H9 (cell line): ENCODE data around the gene CD151. TPM values are rescaled to one million over a fixed set of nuclear protein-coding genes. Genes with fewer than 3 reads are reported as not detected.
A peak's percentile ranks its signal among the peaks of the same experiment; 100 is the strongest.

Source experiments
- DNase-seq: peaks from one replicate; pipeline ENCODE4 v3.0.0-alpha.2; 2017
- H2AFZ ChIP-seq: one replicate; pipeline ENCODE4 v1.6.1; 2013; ENCODE audit warnings: mild to moderate bottlenecking, low read length, control low read depth, moderate library complexity
- H2AK5ac ChIP-seq: 2 replicates; pipeline ENCODE4 v1.6.1; 2013; ENCODE audit warnings: low read length, control low read depth, mixed read lengths; ENCODE audit not compliant: insufficient read length
- H2BK120ac ChIP-seq: one replicate; pipeline ENCODE4 v1.6.1; 2013; ENCODE audit warnings: low read depth, mild to moderate bottlenecking, low read length, control low read depth, inconsistent platforms; ENCODE audit not compliant: poor library complexity, severe bottlenecking
- H2BK12ac ChIP-seq: 2 replicates; pipeline ENCODE4 v1.6.1; 2013; ENCODE audit warnings: low read length, control low read depth, mixed read lengths, low read depth; ENCODE audit not compliant: insufficient read length
- H2BK15ac ChIP-seq: 2 replicates; pipeline ENCODE4 v1.6.1; 2013; ENCODE audit warnings: low read depth, low read length, control low read depth
- H2BK20ac ChIP-seq: one replicate; pipeline ENCODE4 v1.6.1; 2013; ENCODE audit warnings: low read depth, mild to moderate bottlenecking, low read length, control low read depth, inconsistent platforms; ENCODE audit not compliant: poor library complexity, severe bottlenecking
- H2BK5ac ChIP-seq: 2 replicates; pipeline ENCODE4 v1.6.1; 2013; ENCODE audit warnings: low read length, control low read depth, mixed read lengths; ENCODE audit not compliant: insufficient read length
- H3K14ac ChIP-seq: 2 replicates; pipeline ENCODE4 v1.6.1; 2013; ENCODE audit warnings: low read length, control low read depth; ENCODE audit not compliant: insufficient read depth
- H3K18ac ChIP-seq: 2 replicates; pipeline ENCODE4 v1.6.1; 2013; ENCODE audit warnings: low read depth, mild to moderate bottlenecking, mixed read lengths, low read length, control low read depth; ENCODE audit not compliant: insufficient read length
- H3K23ac ChIP-seq: 2 replicates; pipeline ENCODE4 v1.6.1; 2013; ENCODE audit warnings: low read length, control low read depth, mixed read lengths, low read depth; ENCODE audit not compliant: insufficient read length
- H3K23me2 ChIP-seq: 2 replicates; pipeline ENCODE4 v1.6.1; 2013; ENCODE audit warnings: low read depth, mild to moderate bottlenecking, mixed read lengths, low read length, control low read depth; ENCODE audit not compliant: insufficient read length, poor library complexity, severe bottlenecking
- H3K27ac ChIP-seq: 2 replicates; pipeline ENCODE4 v1.5.1; 2013; ENCODE audit warnings: low read length, control low read depth, mixed read lengths, low read depth; ENCODE audit not compliant: insufficient read length
- H3K27me3 ChIP-seq: 2 replicates; pipeline ENCODE4 v1.6.1; 2013; ENCODE audit warnings: low read length, control low read depth, inconsistent platforms; ENCODE audit not compliant: insufficient read depth
- H3K4ac ChIP-seq: 2 replicates; pipeline ENCODE4 v1.6.1; 2013; ENCODE audit warnings: low read depth, mild to moderate bottlenecking, control low read depth, inconsistent platforms, low read length, moderate library complexity
- H3K4me1 ChIP-seq: 2 replicates; pipeline ENCODE4 v1.6.1; 2013; ENCODE audit warnings: low read length, control low read depth, inconsistent platforms; ENCODE audit not compliant: insufficient read depth
- H3K4me2 ChIP-seq: 2 replicates; pipeline ENCODE4 v1.6.1; 2013; ENCODE audit warnings: low read length, control low read depth, mixed read lengths; ENCODE audit not compliant: insufficient read length, insufficient read depth
- H3K56ac ChIP-seq: 2 replicates; pipeline ENCODE4 v1.6.1; 2013; ENCODE audit warnings: low read depth, mild to moderate bottlenecking, mixed read lengths, low read length, control low read depth; ENCODE audit not compliant: insufficient read length
- H3K79me1 ChIP-seq: 2 replicates; pipeline ENCODE4 v1.6.1; 2013; ENCODE audit warnings: low read depth, mild to moderate bottlenecking, moderate library complexity, low read length, control low read depth, inconsistent platforms; ENCODE audit not compliant: insufficient read depth, poor library complexity, severe bottlenecking
- H3K79me2 ChIP-seq: 2 replicates; pipeline ENCODE4 v1.6.1; 2013; ENCODE audit warnings: low read length, control low read depth, inconsistent platforms; ENCODE audit not compliant: insufficient read depth
- H3K9ac ChIP-seq: 2 replicates; pipeline ENCODE4 v1.6.1; 2013; ENCODE audit warnings: low read length, control low read depth, mixed read lengths; ENCODE audit not compliant: insufficient read length; ENCODE audit errors: extremely low read depth
- H3K9me3 ChIP-seq: one replicate; pipeline ENCODE4 v1.6.1; 2013; ENCODE audit warnings: low read depth, low read length, inconsistent platforms; ENCODE audit not compliant: control insufficient read depth
- H3T11ph ChIP-seq: one replicate; pipeline ENCODE4 v1.6.1; 2013; ENCODE audit warnings: mild to moderate bottlenecking, low read length, control low read depth, inconsistent platforms
- H4K20me1 ChIP-seq: one replicate; pipeline ENCODE4 v1.6.1; 2013; ENCODE audit not compliant: control insufficient read depth, insufficient read length, insufficient read depth
- H4K5ac ChIP-seq: 2 replicates; pipeline ENCODE4 v1.6.1; 2013; ENCODE audit warnings: low read depth, mild to moderate bottlenecking, mixed read lengths, low read length, control low read depth; ENCODE audit not compliant: insufficient read length
- H4K8ac ChIP-seq: replicated peaks from 2 replicates; pipeline ENCODE4 v1.6.1; 2013; ENCODE audit warnings: low read length, control low read depth, mixed read lengths, low read depth; ENCODE audit not compliant: insufficient read length
- H4K91ac ChIP-seq: 2 replicates; pipeline ENCODE4 v1.6.1; 2013; ENCODE audit warnings: low read depth, mild to moderate bottlenecking, moderate library complexity, mixed read lengths, low read length, control low read depth; ENCODE audit not compliant: insufficient read length
- H3K27ac Mint-ChIP-seq, 3 experiments: 2 replicates in 2 of 3; 3 replicates in 1 of 3; pipeline ENCODE4 v1.8.0; 2020 to 2021; ENCODE audit warnings: mixed read lengths in 3 of 3, mild to moderate bottlenecking in 1 of 3, moderate library complexity in 1 of 3
- H3K27me3 Mint-ChIP-seq: 2 replicates; pipeline ENCODE4 v1.8.0; 2021; ENCODE audit warnings: low read depth, mild to moderate bottlenecking, moderate library complexity, mixed read lengths
- H3K36me3 Mint-ChIP-seq, 3 experiments: 2 replicates in 2 of 3; 3 replicates in 1 of 3; pipeline ENCODE4 v1.8.0; 2020 to 2021; ENCODE audit warnings: low read depth in 3 of 3, mixed read lengths in 3 of 3; ENCODE audit not compliant: insufficient read depth in 1 of 3
- H3K4me1 Mint-ChIP-seq, 2 experiments: 2 replicates each; pipeline ENCODE4 v1.8.0; 2020; ENCODE audit warnings: mixed read lengths in 2 of 2
- H3K4me3 Mint-ChIP-seq, 2 experiments: 2 replicates in 1 of 2; 3 replicates in 1 of 2; pipeline ENCODE4 v1.8.0; 2020 to 2021; ENCODE audit warnings: mild to moderate bottlenecking in 2 of 2, mixed read lengths in 2 of 2, moderate library complexity in 1 of 2
- H3K9me3 Mint-ChIP-seq, 2 experiments: 2 replicates in 1 of 2; 3 replicates in 1 of 2; pipeline ENCODE4 v1.8.0; 2020; ENCODE audit warnings: mild to moderate bottlenecking in 2 of 2, mixed read lengths in 2 of 2, moderate library complexity in 1 of 2
- WGBS: extraction: QIAGEN DNeasy Blood & Tissue Kit; methylation state at CpG from one replicate; pipeline ENCODE4 v1.1.7; 2013; ENCODE audit warnings: missing lambda C conversion rate, low lambda C conversion rate, mixed read lengths; ENCODE audit not compliant: insufficient read length; ENCODE audit errors: extremely low coverage; 5-methylcytosine and 5-hydroxymethylcytosine counted together
- total RNA-seq: library from RNA; stranded (reverse); gene quantifications from 2 replicates; pipeline ENCODE4 v1.2.1, GENCODE V29; 2021
- TF ChIP-seq, protein P1 (sequence below): fragments of 200-600 bp; sonication (generic); conservative IDR thresholded peaks from 3 replicates; pipeline ENCODE4 v1.8.0; 2021; ENCODE audit warnings: antibody characterized with exemption, mild to moderate bottlenecking

The CD151 gene
- total RNA-seq, 1 experiment from 2014 or later: 138 TPM

DNA sequence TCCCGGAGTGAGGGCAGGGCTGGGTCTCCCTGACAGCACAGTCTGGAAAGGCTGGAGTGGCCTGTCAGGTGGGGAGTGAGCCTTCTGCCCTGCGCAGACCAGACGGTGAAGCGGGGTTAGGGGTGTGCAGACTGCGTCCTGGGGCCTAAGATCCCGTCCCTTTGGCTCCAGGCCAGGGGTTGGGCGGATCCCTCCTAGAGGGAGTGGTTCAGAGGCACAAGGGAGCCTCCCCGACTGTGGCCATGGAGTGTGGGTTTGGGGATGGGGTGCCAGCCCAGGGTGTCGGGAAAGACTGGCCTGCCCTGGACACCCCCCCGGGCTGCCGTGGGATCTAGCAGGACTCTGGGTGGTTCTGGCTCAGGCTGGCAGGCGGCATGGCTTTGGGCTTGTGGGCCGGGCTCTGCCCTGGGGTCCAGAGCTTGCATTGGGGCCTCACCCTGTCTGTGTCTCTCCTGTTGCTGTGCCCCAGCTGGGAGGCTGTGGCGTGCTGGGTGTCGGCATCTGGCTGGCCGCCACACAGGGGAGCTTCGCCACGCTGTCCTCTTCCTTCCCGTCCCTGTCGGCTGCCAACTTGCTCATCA lies 29.4 kb downstream of the CD151 start:
- no peak overlapping the region for H3K27ac ChIP-seq
- no peak overlapping the region for H3K4me2 ChIP-seq
- no peak overlapping the region for H2BK5ac ChIP-seq
- no peak overlapping the region for H2BK15ac ChIP-seq
- no peaks in the 10 kb centered on the region for H3K9me3 ChIP-seq
- H3K4ac ChIP-seq: no peak overlapping the region
- peak overlapping the region in 1 of 2 experiments; percentile 64; a peak in 3 of 5 replicates for H3K4me3 Mint-ChIP-seq
- H3K9ac ChIP-seq: no peak overlapping the region
- H3K27me3 ChIP-seq: no peaks in the 10 kb centered on the region
- WGBS: no CpG with 5 or more reads among the region's 20 CpGs
- no peak overlapping the region for H4K5ac ChIP-seq
- TF ChIP-seq, protein P1, sequence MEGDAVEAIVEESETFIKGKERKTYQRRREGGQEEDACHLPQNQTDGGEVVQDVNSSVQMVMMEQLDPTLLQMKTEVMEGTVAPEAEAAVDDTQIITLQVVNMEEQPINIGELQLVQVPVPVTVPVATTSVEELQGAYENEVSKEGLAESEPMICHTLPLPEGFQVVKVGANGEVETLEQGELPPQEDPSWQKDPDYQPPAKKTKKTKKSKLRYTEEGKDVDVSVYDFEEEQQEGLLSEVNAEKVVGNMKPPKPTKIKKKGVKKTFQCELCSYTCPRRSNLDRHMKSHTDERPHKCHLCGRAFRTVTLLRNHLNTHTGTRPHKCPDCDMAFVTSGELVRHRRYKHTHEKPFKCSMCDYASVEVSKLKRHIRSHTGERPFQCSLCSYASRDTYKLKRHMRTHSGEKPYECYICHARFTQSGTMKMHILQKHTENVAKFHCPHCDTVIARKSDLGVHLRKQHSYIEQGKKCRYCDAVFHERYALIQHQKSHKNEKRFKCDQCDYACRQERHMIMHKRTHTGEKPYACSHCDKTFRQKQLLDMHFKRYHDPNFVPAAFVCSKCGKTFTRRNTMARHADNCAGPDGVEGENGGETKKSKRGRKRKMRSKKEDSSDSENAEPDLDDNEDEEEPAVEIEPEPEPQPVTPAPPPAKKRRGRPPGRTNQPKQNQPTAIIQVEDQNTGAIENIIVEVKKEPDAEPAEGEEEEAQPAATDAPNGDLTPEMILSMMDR: no peak
- H2BK120ac ChIP-seq: no peak overlapping the region
- H3K27me3 Mint-ChIP-seq: peaks cover 21% of the 10 kb centered on the region
- no peak for DNase-seq
- H2AK5ac ChIP-seq: no peak overlapping the region
- no peak overlapping the region for H3K23ac ChIP-seq
- H3K79me2 ChIP-seq: no peaks in the 10 kb centered on the region
- no peak overlapping the region for H2BK20ac ChIP-seq
- H3K18ac ChIP-seq: no peak overlapping the region
- H3K36me3 Mint-ChIP-seq: peaks cover 1 to 17% (median 5%) of the 10 kb centered on the region in 3 experiments; a peak in 4 of 7 replicates
- H2AFZ ChIP-seq: no peak overlapping the region
- H2BK12ac ChIP-seq: no peak overlapping the region
- no peaks in the 10 kb centered on the region; the same call in 1 of the 2 replicates for H3K4me1 ChIP-seq
- no peaks in the 10 kb centered on the region for H3K9me3 Mint-ChIP-seq
- H4K20me1 ChIP-seq: no peaks in the 10 kb centered on the region
- no peak overlapping the region for H4K91ac ChIP-seq
- H3K56ac ChIP-seq: no peak overlapping the region
- H3K27ac Mint-ChIP-seq: 0 out of 7 replicates have a peak overlapping the region, but pooled peaks of 1 of the 3 experiments have one; percentile 51
- peaks cover 18 to 58% of the 10 kb centered on the region in 2 experiments for H3K4me1 Mint-ChIP-seq
- H3T11ph ChIP-seq: no peak overlapping the region
- no peak overlapping the region for H3K14ac ChIP-seq
- no peaks in the 10 kb centered on the region for H3K79me1 ChIP-seq
- H3K23me2 ChIP-seq: no peaks in the 10 kb centered on the region
- no peak overlapping the region for H4K8ac ChIP-seq
